ENCODE results near the gene HMBS.

The HMBS gene

DNA sequence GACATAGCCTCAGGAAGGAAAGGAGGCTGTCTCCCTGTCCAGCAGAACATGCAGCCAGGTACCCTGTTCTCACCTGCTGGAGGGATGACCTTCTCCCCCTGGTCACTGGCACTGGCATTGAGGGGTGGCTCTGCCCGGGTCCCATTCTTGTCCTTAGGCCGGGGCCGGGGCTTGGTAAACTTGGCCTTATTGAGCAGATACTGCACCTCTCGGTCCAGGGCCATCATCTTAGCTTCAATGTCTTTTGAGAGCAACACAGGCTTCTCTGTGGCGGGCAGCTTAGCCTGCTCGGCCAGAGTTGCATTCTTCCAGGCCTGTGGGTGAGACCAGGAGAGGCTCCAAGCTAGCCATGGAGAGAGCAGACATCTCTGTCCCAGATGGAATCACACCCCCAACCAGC, 38.2 kb upstream of the HMBS start (continued):
- TF ChIP-seq ZNF24 (tag by site-specific recombination; IDR thresholded peaks at IDR 0.05) (no peak), ZNF426 (tag by site-specific recombination; IDR thresholded peaks at IDR 0.05) (no peak)

DNA sequence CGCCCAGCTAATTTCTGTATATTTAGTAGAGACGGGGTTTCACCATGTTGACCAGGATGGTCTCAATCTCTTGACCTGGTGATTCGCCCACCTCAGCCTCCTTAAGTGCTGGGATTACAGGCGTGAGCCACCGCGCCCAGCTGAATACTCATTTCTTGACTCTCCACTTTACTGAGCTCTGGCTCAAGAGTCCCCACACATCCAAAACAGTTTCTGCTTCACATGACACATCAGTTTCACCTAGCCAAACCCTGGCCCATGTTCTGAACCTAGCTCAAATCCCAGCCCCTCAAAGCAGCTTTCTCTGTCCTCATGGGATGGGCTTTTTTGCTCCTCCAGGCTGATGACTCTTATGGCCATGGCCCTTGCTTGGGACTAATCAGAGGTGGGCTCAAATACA, 37.5 kb upstream of the HMBS start:
- H3K4me1 ChIP-seq (ENCODE audit: control insufficient read depth, insufficient read depth, low read length): no peaks in the 10 kb centered on the region
- CTCF ChIA-PET: no interaction called here
- no peaks in the 10 kb centered on the region for H3K9me3 ChIP-seq (ENCODE audit: control insufficient read depth, insufficient read depth, low read depth, low read length)
- H3K4me3 ChIP-seq (ENCODE audit: low read depth, low read length): no peak overlapping the region
- TF ChIP-seq, protein P1, sequence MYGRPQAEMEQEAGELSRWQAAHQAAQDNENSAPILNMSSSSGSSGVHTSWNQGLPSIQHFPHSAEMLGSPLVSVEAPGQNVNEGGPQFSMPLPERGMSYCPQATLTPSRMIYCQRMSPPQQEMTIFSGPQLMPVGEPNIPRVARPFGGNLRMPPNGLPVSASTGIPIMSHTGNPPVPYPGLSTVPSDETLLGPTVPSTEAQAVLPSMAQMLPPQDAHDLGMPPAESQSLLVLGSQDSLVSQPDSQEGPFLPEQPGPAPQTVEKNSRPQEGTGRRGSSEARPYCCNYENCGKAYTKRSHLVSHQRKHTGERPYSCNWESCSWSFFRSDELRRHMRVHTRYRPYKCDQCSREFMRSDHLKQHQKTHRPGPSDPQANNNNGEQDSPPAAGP (tag by site-specific recombination; IDR thresholded peaks at IDR 0.05): no peak
- TF ChIP-seq SETDB1 (IDR thresholded peaks at IDR 0.05; ENCODE audit: insufficient read length, low read length) (no peak), ZNF221 (tag by site-specific recombination; IDR thresholded peaks at IDR 0.05; ENCODE audit: borderline replicate concordance) (no peak), ZNF214 (tag by site-specific recombination; IDR thresholded peaks at IDR 0.05; ENCODE audit: borderline replicate concordance) (no peak), ZEB2 (tag by site-specific recombination; IDR thresholded peaks at IDR 0.05) (no peak), ZFP41 (tag by site-specific recombination; IDR thresholded peaks at IDR 0.05; ENCODE audit: borderline replicate concordance) (no peak), ZNF211 (tag by site-specific recombination; IDR thresholded peaks at IDR 0.05; ENCODE audit: low read depth) (no peak), GLI2 (tag by site-specific recombination; IDR thresholded peaks at IDR 0.05; ENCODE audit: borderline replicate concordance, low read depth) (no peak), KLF10 (tag by site-specific recombination; IDR thresholded peaks at IDR 0.05) (no peak)
- TF ChIP-seq, protein P2, sequence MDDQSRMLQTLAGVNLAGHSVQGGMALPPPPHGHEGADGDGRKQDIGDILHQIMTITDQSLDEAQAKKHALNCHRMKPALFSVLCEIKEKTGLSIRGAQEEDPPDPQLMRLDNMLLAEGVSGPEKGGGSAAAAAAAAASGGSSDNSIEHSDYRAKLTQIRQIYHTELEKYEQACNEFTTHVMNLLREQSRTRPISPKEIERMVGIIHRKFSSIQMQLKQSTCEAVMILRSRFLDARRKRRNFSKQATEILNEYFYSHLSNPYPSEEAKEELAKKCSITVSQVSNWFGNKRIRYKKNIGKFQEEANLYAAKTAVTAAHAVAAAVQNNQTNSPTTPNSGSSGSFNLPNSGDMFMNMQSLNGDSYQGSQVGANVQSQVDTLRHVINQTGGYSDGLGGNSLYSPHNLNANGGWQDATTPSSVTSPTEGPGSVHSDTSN (CRISPR knock-in tag; IDR thresholded peaks at IDR 0.05): no peak
- TF ChIP-seq, protein P3, sequence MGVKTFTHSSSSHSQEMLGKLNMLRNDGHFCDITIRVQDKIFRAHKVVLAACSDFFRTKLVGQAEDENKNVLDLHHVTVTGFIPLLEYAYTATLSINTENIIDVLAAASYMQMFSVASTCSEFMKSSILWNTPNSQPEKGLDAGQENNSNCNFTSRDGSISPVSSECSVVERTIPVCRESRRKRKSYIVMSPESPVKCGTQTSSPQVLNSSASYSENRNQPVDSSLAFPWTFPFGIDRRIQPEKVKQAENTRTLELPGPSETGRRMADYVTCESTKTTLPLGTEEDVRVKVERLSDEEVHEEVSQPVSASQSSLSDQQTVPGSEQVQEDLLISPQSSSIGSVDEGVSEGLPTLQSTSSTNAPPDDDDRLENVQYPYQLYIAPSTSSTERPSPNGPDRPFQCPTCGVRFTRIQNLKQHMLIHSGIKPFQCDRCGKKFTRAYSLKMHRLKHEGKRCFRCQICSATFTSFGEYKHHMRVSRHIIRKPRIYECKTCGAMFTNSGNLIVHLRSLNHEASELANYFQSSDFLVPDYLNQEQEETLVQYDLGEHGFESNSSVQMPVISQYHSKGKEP (tag by site-specific recombination; IDR thresholded peaks at IDR 0.05): no peak
- POLR2A ChIA-PET: interaction anchor here (0.6 to 1.2 kb wide), 3 partner anchors 11 to 38 kb away, joined by 4 to 6 read pairs (median 4); partner anchors contain the start of gene HMBS
- peaks cover 0 to 78% of the 10 kb centered on the region in 2 experiments; a peak in 2 of 3 replicates for H3K36me3 ChIP-seq (ENCODE audit: control insufficient read depth in 2 of 2, insufficient read depth in 1 of 2, low read length in 2 of 2)
- no peak overlapping the region for H3K27ac ChIP-seq (ENCODE audit: extremely low read depth, low read depth, low read length)

DNA sequence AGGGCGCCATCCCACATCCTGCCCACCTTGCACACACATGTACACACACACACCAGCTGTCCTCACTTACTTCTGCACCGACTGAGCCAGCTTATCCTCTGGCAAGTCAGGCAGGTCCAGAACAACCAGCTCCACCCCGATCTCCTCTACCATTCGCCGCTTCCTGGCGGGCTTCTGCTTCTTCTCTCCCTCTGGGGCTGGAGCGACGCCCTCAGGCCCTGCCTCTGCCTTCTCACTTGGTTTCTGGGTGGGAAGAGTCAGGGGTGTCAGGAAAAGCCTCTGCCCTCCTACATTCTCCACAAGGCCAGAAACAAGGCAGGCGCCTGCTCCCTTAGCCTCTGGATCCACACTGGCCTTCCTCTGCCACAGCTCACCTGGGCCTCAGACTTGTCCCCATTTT, 36.0 kb upstream of the HMBS start:
- H3K27ac ChIP-seq (ENCODE audit: extremely low read depth, low read depth, low read length): no peak overlapping the region
- CTCF ChIA-PET: interaction anchor here (0.8 kb wide), 1 partner anchor 289 kb away, joined by 4 read pairs; no protein-coding TSS in a partner anchor
- no peak overlapping the region for H3K4me3 ChIP-seq (ENCODE audit: low read depth, low read length)
- H3K9me3 ChIP-seq (ENCODE audit: control insufficient read depth, insufficient read depth, low read depth, low read length): no peaks in the 10 kb centered on the region
- H3K4me1 ChIP-seq (ENCODE audit: control insufficient read depth, insufficient read depth, low read length): no peaks in the 10 kb centered on the region
- POLR2A ChIA-PET: interaction anchor here (1.0 kb wide), 1 partner anchor 22 kb away, joined by 3 read pairs; no protein-coding TSS in a partner anchor
- no peak for TF ChIP-seq ZNF23 (tag by site-specific recombination; IDR thresholded peaks at IDR 0.05; ENCODE audit: borderline replicate concordance)
- TF ChIP-seq ZNF324 (tag by site-specific recombination; IDR thresholded peaks at IDR 0.05): no peak
- TF ChIP-seq ZNF112 (tag by site-specific recombination; IDR thresholded peaks at IDR 0.05): no peak
- TF ChIP-seq ZNF830 (tag by site-specific recombination; IDR thresholded peaks at IDR 0.05; ENCODE audit: low read depth): no peak
- no peak for TF ChIP-seq ZBTB8A (tag by site-specific recombination; IDR thresholded peaks at IDR 0.05)
- TF ChIP-seq KLF7 (tag by site-specific recombination; IDR thresholded peaks at IDR 0.05; ENCODE audit: borderline replicate concordance): no peak
- no peak for TF ChIP-seq ZNF404 (tag by site-specific recombination; IDR thresholded peaks at IDR 0.05)
- TF ChIP-seq, protein P4, sequence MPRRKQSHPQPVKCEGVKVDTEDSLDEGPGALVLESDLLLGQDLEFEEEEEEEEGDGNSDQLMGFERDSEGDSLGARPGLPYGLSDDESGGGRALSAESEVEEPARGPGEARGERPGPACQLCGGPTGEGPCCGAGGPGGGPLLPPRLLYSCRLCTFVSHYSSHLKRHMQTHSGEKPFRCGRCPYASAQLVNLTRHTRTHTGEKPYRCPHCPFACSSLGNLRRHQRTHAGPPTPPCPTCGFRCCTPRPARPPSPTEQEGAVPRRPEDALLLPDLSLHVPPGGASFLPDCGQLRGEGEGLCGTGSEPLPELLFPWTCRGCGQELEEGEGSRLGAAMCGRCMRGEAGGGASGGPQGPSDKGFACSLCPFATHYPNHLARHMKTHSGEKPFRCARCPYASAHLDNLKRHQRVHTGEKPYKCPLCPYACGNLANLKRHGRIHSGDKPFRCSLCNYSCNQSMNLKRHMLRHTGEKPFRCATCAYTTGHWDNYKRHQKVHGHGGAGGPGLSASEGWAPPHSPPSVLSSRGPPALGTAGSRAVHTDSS (tag by site-specific recombination; IDR thresholded peaks at IDR 0.05): no peak
- H3K36me3 ChIP-seq (ENCODE audit: control insufficient read depth in 2 of 2, insufficient read depth in 1 of 2, low read length in 2 of 2): peaks cover under 1 to 93% of the 10 kb centered on the region in 2 experiments; a peak in 2 of 3 replicates

Measured in HEK293 (cell line).